ENCODE measurements around the gene RPL23.
"Not testable (repeated sequence)": the region's sequence is repeated elsewhere in the genome, so short reads cannot be mapped to it uniquely, and the experiment has no call there.

Gene RPL23

DNA sequence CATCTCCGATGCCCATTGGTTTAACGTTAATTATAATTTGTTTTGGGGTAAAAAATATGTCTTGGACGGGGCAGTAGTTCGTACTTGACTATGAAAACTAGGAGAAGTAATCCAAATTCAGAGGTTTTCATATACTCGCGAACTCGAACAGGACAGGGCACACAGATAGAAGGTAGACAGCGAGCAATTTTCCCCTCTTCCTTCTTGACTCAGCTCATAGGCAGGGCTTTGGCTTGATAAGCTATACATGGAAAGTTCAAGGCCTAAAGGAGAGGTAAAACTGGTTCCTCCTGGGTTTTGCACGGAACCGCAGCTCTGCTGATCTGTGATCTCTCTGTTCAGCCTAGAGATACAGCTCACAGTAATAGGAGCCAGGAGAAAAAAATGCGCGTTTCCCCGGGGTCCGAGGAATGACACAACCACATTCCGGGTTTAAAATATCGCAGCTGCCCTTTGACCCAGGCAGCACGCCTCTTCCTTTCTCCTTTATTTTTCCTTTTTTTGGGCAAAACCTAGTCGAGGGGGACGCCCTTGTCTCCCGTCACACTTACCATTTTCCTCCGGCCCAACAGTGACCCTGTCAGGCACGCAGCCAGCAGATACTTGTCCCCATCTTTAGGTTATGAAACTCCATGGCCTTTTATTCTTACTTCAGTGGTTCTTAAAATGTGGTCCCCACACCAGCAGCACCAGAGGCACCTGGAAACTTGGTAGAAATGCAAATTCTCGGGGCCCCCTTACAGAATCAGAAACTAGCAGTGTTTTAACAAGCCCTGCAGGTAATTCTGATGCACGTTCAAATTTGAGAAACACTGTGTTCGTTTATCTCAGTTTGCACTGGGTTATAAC lies 14.7 kb upstream of the RPL23 start:
- TF ChIP-seq POLR2AphosphoS5 (IDR thresholded peaks at IDR 0.05; ENCODE audit: borderline replicate concordance, low read depth, low read length) (no peak), EZH2 (IDR thresholded peaks at IDR 0.05) (no peak), FOXP2 (optimal IDR thresholded peaks at IDR 0.05; ENCODE audit: control extremely low read depth, extremely low read length, insufficient read depth) (no peak)
- DNase-seq (ENCODE audit: low read depth, low spot score) = no peak
- no peaks in the 10 kb centered on the region for H3K36me3 ChIP-seq (ENCODE audit: insufficient read depth, low read length)
- peak overlapping the region; percentile 100 for H3K4me3 ChIP-seq
- peak overlapping the region; percentile 87 for H3K9ac ChIP-seq (ENCODE audit: insufficient read length)
- peak overlapping the region; percentile 87 for H3K27ac ChIP-seq
- no peaks in the 10 kb centered on the region for H3K9me3 ChIP-seq (ENCODE audit: low read depth, low read length)

DNA sequence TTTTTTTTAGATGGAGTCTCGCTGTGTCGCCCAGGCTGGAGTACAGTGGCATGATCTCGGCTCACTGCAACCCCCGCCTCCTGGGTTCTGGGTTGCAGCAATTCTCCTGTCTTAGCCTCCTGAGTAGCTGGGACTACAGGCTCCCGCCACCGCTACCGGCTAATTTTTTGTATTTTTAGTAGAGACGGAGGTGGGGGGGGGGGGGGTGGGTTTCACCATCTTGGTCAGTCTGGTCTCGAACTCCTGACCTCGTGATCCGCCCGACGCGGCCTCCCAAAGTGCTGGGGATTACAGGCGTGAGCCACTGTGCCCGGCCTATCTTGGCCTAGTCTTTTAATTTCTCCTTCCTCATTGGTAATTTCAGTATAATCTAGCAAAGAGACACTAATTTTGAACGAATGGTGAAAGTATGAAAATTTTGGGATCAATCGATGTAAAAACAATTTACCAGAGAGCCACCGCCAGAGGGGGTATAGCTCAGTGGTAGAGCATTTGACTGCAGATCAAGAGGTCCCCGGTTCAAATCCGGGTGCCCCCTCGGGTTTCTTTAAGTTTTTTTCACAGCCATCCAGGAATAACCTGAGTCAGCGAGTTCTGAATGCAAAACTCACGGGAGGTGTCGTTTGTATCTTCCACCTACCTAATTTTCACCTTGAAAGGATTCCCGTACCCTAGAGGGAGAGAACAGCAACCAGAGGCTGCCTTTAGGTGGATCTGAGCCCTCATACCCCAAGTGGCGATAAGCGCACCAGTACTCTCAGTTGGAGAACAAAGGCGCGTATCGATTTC lies 13.9 kb upstream of the RPL23 start:
- H3K36me3 ChIP-seq (ENCODE audit: insufficient read depth, low read length) = no peaks in the 10 kb centered on the region
- H3K9ac ChIP-seq (ENCODE audit: insufficient read length) = peak overlapping the region; percentile 87
- H3K9me3 ChIP-seq (ENCODE audit: low read depth, low read length) = no peaks in the 10 kb centered on the region
- H3K27ac ChIP-seq = peak overlapping the region; percentile 87
- TF ChIP-seq EZH2 (IDR thresholded peaks at IDR 0.05) (no peak), FOXP2 (optimal IDR thresholded peaks at IDR 0.05; ENCODE audit: control extremely low read depth, extremely low read length, insufficient read depth) (no peak), POLR2AphosphoS5 (IDR thresholded peaks at IDR 0.05; ENCODE audit: borderline replicate concordance, low read depth, low read length) (no peak)
- DNase-seq (ENCODE audit: low read depth, low spot score) = peak; percentile 62
- H3K4me3 ChIP-seq = peak overlapping the region; percentile 100

GRCh38 chr17:38864636-38865398 lies 11.3 kb upstream of the RPL23 start:
- DNase-seq (ENCODE audit: low read depth, low spot score) = no peak
- Histone ChIP-seq H3K27ac (no peak overlapping the region), H3K9me3 (ENCODE audit: low read depth, low read length) (no peaks in the 10 kb centered on the region), H3K4me3 (no peak overlapping the region), H3K36me3 (ENCODE audit: insufficient read depth, low read length) (no peaks in the 10 kb centered on the region), H3K9ac (ENCODE audit: insufficient read length) (no peak overlapping the region)
- TF ChIP-seq FOXP2 (optimal IDR thresholded peaks at IDR 0.05; ENCODE audit: control extremely low read depth, extremely low read length, insufficient read depth) = no peak
- no peak for TF ChIP-seq POLR2AphosphoS5 (IDR thresholded peaks at IDR 0.05; ENCODE audit: borderline replicate concordance, low read depth, low read length)
- TF ChIP-seq EZH2 (IDR thresholded peaks at IDR 0.05) = no peak

GRCh38 chr17:38861399-38861843 lies 7.9 kb upstream of the RPL23 start:
- Histone ChIP-seq H3K9ac (ENCODE audit: insufficient read length) (no peak overlapping the region), H3K9me3 (ENCODE audit: low read depth, low read length) (no peaks in the 10 kb centered on the region), H3K36me3 (ENCODE audit: insufficient read depth, low read length) (no peaks in the 10 kb centered on the region), H3K4me3 (no peak overlapping the region), H3K27ac (peak overlapping the region; percentile 12; the same call in 1 of the 2 replicates)
- peak; percentile 69 for DNase-seq (ENCODE audit: low read depth, low spot score)
- TF ChIP-seq FOXP2 (optimal IDR thresholded peaks at IDR 0.05; ENCODE audit: control extremely low read depth, extremely low read length, insufficient read depth) (no peak), POLR2AphosphoS5 (IDR thresholded peaks at IDR 0.05; ENCODE audit: borderline replicate concordance, low read depth, low read length) (no peak), EZH2 (IDR thresholded peaks at IDR 0.05) (no peak)

DNA sequence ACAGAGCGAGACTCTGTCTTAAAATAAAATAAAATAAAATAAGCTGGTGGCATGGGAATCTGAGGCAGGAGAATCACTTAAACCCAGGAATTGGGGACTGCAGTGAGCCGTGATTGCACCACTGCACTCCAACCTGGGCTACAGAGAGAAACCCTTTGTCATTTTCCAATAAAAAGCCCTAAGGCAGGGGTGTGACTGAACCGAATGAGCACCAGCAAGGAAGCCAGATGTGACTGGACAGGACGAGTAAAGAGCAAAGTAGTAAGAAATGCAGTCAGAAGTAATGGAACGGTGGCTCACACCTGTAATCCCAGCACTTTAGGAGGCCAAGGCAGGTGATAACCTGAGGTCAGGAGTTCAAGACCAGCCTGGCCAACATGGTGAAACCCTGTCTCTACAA lies 3.8 kb upstream of the RPL23 start:
- no peak for DNase-seq (ENCODE audit: low read depth, low spot score)
- Histone ChIP-seq H3K27ac (no peak overlapping the region), H3K9ac (ENCODE audit: insufficient read length) (no peak overlapping the region), H3K9me3 (ENCODE audit: low read depth, low read length) (no peaks in the 10 kb centered on the region), H3K36me3 (ENCODE audit: insufficient read depth, low read length) (peaks cover 9% of the 10 kb centered on the region), H3K4me3 (no peak overlapping the region)
- TF ChIP-seq FOXP2 (optimal IDR thresholded peaks at IDR 0.05; ENCODE audit: control extremely low read depth, extremely low read length, insufficient read depth) (no peak), EZH2 (IDR thresholded peaks at IDR 0.05) (no peak), POLR2AphosphoS5 (IDR thresholded peaks at IDR 0.05; ENCODE audit: borderline replicate concordance, low read depth, low read length) (no peak)

- peaks cover 30% of the 10 kb centered on the region for H3K36me3 ChIP-seq (ENCODE audit: insufficient read depth, low read length)
- H3K4me3 ChIP-seq; H3K9me3 ChIP-seq (ENCODE audit: low read depth, low read length); H3K27ac ChIP-seq; H3K9ac ChIP-seq (ENCODE audit: insufficient read length); DNase-seq (ENCODE audit: low read depth, low spot score): not testable (repeated sequence)
Observed at GRCh38 chr17:38855101-38855714, 1.7 kb upstream of the RPL23 start.

GRCh38 chr17:38852771-38853291 lies 690 bp downstream of the RPL23 start:
- Histone ChIP-seq H3K4me3 (peak overlapping the region; percentile 91), H3K36me3 (ENCODE audit: insufficient read depth, low read length) (peaks cover 54% of the 10 kb centered on the region), H3K9ac (ENCODE audit: insufficient read length) (peak overlapping the region; percentile 99), H3K27ac (peak overlapping the region; percentile 98), H3K9me3 (ENCODE audit: low read depth, low read length) (no peaks in the 10 kb centered on the region)
- DNase-seq (ENCODE audit: low read depth, low spot score) = no peak
- TF ChIP-seq FOXP2 (optimal IDR thresholded peaks at IDR 0.05; ENCODE audit: control extremely low read depth, extremely low read length, insufficient read depth) (no peak), POLR2AphosphoS5 (IDR thresholded peaks at IDR 0.05; ENCODE audit: borderline replicate concordance, low read depth, low read length) (peak; percentile 29; the same call in 1 of the 2 replicates)
